Kidney (tissue), 14 donors: ENCODE results near the gene TRIM41. TPM values are rescaled to one million over a fixed set of nuclear protein-coding genes. Genes with fewer than 3 reads are reported as not detected.

Experiments
- DNase-seq, 5 donors: peaks; one replicate each; pipeline ENCODE4 v3.0.0-alpha.2; 2013 to 2020
- FAIRE-seq: peaks from 2 replicates; lab custom pipeline; 2012; peaks lifted over from hg19 to GRCh38; lab: Jason Lieb, UNC
- H3K27ac ChIP-seq, 2 donors: one replicate each; pipeline ENCODE4 v1.7.0; 2013; ENCODE audit warnings: low read depth in 2 of 2, low read length in 2 of 2, inconsistent platforms in 1 of 2
- H3K27me3 ChIP-seq: one replicate; pipeline ENCODE4 v1.7.1; 2013; ENCODE audit warnings: low read length, inconsistent platforms; ENCODE audit not compliant: control insufficient read depth, insufficient read depth
- H3K36me3 ChIP-seq, 3 donors: one replicate each; pipeline versions ENCODE4 v1.7.0 to v1.7.1; 2013; ENCODE audit warnings: low read length in 3 of 3, control low read depth in 1 of 3, inconsistent platforms in 1 of 3; ENCODE audit not compliant: insufficient read depth in 3 of 3, control insufficient read depth in 2 of 3
- H3K4me1 ChIP-seq, 3 donors: one replicate each; pipeline versions ENCODE4 v1.7.0 to v1.7.1; 2013; ENCODE audit warnings: low read length in 3 of 3, inconsistent platforms in 1 of 3, low read depth in 1 of 3; ENCODE audit not compliant: control insufficient read depth in 2 of 3, insufficient read depth in 2 of 3
- H3K4me3 ChIP-seq, 3 donors: one replicate each; pipeline versions ENCODE4 v1.7.0 to v1.8.1; 2013; ENCODE audit warnings: low read length in 3 of 3, control low read depth in 1 of 3, inconsistent platforms in 1 of 3
- H3K9ac ChIP-seq, 3 donors: one replicate each; pipeline versions ENCODE4 v1.7.0 to v1.7.1; 2013; ENCODE audit warnings: low read length in 3 of 3, control low read depth in 1 of 3, inconsistent platforms in 1 of 3
- H3K9me3 ChIP-seq, 3 donors: one replicate each; pipeline versions ENCODE4 v1.7.0 to v1.7.1; 2013; ENCODE audit warnings: low read length in 3 of 3, control low read depth in 1 of 3, inconsistent platforms in 1 of 3; ENCODE audit not compliant: control insufficient read depth in 2 of 3, insufficient read depth in 1 of 3
- intact Hi-C: fragments of 100-400 bp; cut with DNase I; formaldehyde crosslinking; loops from one replicate; pipeline ENCODE4 v1.11.1; 2022
- polyA plus RNA-seq: library from polyadenylated mRNA; stranded (reverse); fragments of 350-450 nt; fragmentation: Illumina TruSeq; extraction: RNeasy Lipid Tissue Mini Kit (QIAGEN cat#74804); gene quantifications from one replicate; pipeline ENCODE4 v1.2.3, GENCODE V29; 2014; ENCODE audit warnings: low read depth, low replicate concordance; ENCODE audit not compliant: insufficient read depth
- total RNA-seq: library from RNA; stranded (reverse); fragmentation: NEBNext Ultra II Directional; extraction: Animal tissue kit (Norgen Biotek cat#: 25700); gene quantifications from one replicate; pipeline ENCODE4 v1.2.1, GENCODE V29; 2021
- TF ChIP-seq, protein P1 (sequence below): IDR thresholded peaks from 3 replicates; pipeline ENCODE4 v1.5.1; 2012; ENCODE audit warnings: mild to moderate bottlenecking, moderate library complexity, borderline replicate concordance; ENCODE audit not compliant: insufficient read depth; ENCODE audit errors: extremely low read depth
- donor health status: control.
- donor health status: control.
- donor health status: control.
- donor health status: control.
- donor health status: control.
- donor health status: DM: yes; HTN: yes; CAD: no.
- donor health status: Normal renal cell carcinoma (clear cell type).

Gene TRIM41
- total and polyA plus RNA-seq, 2 donors from 2014 or later: 21.8 to 34.9 TPM

GRCh38 chr5:181223729-181224389 is 778 bp downstream of the TRIM41 start:
- intact Hi-C loops: no loop called here

DNA sequence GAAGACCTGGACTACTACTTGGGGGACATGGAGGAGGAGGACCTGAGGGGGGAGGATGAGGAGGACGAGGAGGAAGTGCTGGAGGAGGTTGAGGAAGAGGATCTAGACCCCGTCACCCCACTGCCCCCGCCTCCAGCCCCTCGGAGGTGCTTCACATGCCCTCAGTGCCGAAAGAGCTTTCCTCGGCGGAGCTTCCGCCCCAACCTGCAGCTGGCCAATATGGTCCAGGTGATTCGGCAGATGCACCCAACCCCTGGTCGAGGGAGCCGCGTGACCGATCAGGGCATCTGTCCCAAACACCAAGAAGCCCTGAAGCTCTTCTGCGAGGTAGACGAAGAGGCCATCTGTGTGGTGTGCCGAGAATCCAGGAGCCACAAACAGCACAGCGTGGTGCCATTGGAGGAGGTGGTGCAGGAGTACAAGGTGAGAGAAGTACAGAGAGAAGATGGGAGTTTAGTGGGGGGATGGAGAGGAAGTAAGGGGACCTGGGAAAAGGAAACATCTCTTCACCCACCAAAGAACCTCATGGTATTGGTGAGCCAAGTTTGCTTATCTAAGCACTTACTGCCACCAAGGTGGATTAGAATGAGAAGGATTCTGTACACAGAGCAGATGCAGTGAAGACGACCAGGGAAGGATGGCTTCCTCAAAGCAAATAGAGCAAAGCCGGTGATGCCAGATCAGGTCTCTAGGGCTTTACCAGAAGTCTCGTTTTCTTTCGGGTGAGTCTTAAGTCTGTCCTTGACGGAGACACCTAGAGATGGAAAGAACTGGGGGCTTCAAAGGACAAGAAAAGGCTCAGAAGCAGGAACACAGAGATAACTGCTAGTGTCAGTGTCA is 1.5 kb downstream of the TRIM41 start:
- DNase-seq (peak in 1 of 5 donors; percentile 83), FAIRE-seq (no peak)
- H3K27me3 ChIP-seq: no peaks in the 10 kb centered on the region
- TF ChIP-seq, protein P1, sequence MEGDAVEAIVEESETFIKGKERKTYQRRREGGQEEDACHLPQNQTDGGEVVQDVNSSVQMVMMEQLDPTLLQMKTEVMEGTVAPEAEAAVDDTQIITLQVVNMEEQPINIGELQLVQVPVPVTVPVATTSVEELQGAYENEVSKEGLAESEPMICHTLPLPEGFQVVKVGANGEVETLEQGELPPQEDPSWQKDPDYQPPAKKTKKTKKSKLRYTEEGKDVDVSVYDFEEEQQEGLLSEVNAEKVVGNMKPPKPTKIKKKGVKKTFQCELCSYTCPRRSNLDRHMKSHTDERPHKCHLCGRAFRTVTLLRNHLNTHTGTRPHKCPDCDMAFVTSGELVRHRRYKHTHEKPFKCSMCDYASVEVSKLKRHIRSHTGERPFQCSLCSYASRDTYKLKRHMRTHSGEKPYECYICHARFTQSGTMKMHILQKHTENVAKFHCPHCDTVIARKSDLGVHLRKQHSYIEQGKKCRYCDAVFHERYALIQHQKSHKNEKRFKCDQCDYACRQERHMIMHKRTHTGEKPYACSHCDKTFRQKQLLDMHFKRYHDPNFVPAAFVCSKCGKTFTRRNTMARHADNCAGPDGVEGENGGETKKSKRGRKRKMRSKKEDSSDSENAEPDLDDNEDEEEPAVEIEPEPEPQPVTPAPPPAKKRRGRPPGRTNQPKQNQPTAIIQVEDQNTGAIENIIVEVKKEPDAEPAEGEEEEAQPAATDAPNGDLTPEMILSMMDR: no peak
- intact Hi-C loops: no loop called here
- H3K4me1 ChIP-seq: peaks cover 0 to 9% (median 8%) of the 10 kb centered on the region in 3 donors
- peak overlapping the region; percentile 66 to 91 (median 84) for H3K9ac ChIP-seq
- H3K9me3 ChIP-seq: no peaks in the 10 kb centered on the region
- peaks cover 0 to 2% (median 0%) of the 10 kb centered on the region in 3 donors for H3K36me3 ChIP-seq
- H3K4me3 ChIP-seq: peak overlapping the region; percentile 71 to 96 (median 93)
- H3K27ac ChIP-seq: no peak overlapping the region

More at GRCh38 chr5:181223729-181224389, 778 bp downstream of the TRIM41 start:
- Histone ChIP-seq H3K4me3 (peak overlapping the region; percentile 71 to 96 (median 93)), H3K27me3 (no peaks in the 10 kb centered on the region), H3K9ac (peak overlapping the region; percentile 66 to 91 (median 84)), H3K4me1 (peaks cover 0 to 9% (median 8%) of the 10 kb centered on the region in 3 donors), H3K9me3 (no peaks in the 10 kb centered on the region), H3K27ac (peak overlapping the region; percentile 96), H3K36me3 (no peaks in the 10 kb centered on the region)
- peak in 4 of 5 donors; percentile 85 to 92 (median 90) for DNase-seq
- TF ChIP-seq, protein P1: no peak
- FAIRE-seq: no peak

- Histone ChIP-seq H3K4me1 (no peaks in the 10 kb centered on the region), H3K4me3 (no peak overlapping the region), H3K9ac (no peak overlapping the region), H3K27me3 (no peaks in the 10 kb centered on the region), H3K36me3 (peaks cover 2 to 30% (median 17%) of the 10 kb centered on the region in 3 donors), H3K27ac (no peak overlapping the region), H3K9me3 (no peaks in the 10 kb centered on the region)
- no peak for FAIRE-seq
- TF ChIP-seq, protein P1: no peak
- intact Hi-C loops: no loop called here
- no peak for DNase-seq
Measured at GRCh38 chr5:181229996-181230395, 6.9 kb downstream of the TRIM41 start.
